Activated CD4-positive, CD25-positive, alpha-beta regulatory T cell (primary cell): ENCODE results near the gene RPL10.

Experiments used
- DNase-seq, 4 experiments: peaks; one replicate each; lab custom pipeline; 2025; lab: John Stamatoyannopoulos, UW

Gene RPL10

GRCh38 chrX:154362085-154362742 is 36.0 kb upstream of the RPL10 start:
- no peak for DNase-seq

- DNase-seq = no peak
These were observed 34.3 kb upstream of the RPL10 start for GRCh38 chrX:154363706-154364439.

- DNase-seq = no peak
These were observed 33.1 kb upstream of the RPL10 start for GRCh38 chrX:154365052-154365600.

GRCh38 chrX:154365997-154366665 is 32.0 kb upstream of the RPL10 start:
- no peak for DNase-seq

- no peak for DNase-seq
These were observed 31.5 kb upstream of the RPL10 start for GRCh38 chrX:154366666-154367055.

GRCh38 chrX:154367474-154368308 is 30.5 kb upstream of the RPL10 start:
- DNase-seq = no peak

- peak; percentile 61 to 86 (median 74) for DNase-seq
These were observed 29.3 kb upstream of the RPL10 start for GRCh38 chrX:154368630-154369448.

- DNase-seq = peak in 3 of 4 experiments; percentile 41 to 61 (median 41)
These were observed 28.5 kb upstream of the RPL10 start for GRCh38 chrX:154369449-154370299.

- DNase-seq = no peak
These were observed 27.7 kb upstream of the RPL10 start for GRCh38 chrX:154370300-154371016.

GRCh38 chrX:154371017-154371788 is 27.0 kb upstream of the RPL10 start:
- peak; percentile 78 to 85 (median 81) for DNase-seq

- no peak for DNase-seq
These were observed 26.3 kb upstream of the RPL10 start for GRCh38 chrX:154371789-154372300.

- DNase-seq = no peak
These were observed 25.6 kb upstream of the RPL10 start for GRCh38 chrX:154372612-154373022.

GRCh38 chrX:154373340-154374306 is 24.6 kb upstream of the RPL10 start:
- no peak for DNase-seq

GRCh38 chrX:154374313-154375155 is 23.6 kb upstream of the RPL10 start, which contains the start of gene FLNA:
Gene FLNA, minus strand, starts transcription at chrX:154374634. Its CDS starts 3,389 bp downstream, at chrX:154371245.
- DNase-seq = no peak

GRCh38 chrX:154375156-154375504 is 23.0 kb upstream of the RPL10 start:
- DNase-seq = no peak

GRCh38 chrX:154376774-154377173 is 21.4 kb upstream of the RPL10 start:
- DNase-seq = no peak
